ENCODE data around the gene CLEC7A.

CLEC7A gene

DNA sequence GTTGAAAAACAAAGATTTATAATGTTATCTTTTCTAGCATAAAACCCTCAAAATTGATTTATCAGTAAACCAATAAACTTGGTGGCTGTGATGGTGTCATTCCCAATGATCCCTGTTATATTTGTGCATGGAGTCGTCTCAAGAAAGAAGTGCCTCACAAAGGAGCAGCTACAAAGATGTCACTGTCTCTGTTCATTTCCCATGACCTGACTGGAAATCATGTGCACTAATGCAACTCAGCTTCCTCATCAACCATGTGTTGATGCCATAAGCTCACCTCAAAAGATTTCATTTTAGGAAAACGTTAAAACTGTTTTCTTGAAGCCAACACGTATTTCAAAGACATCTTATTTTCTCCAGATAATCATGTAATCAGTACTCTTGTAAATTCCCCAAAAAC, 60.0 kb downstream of the CLEC7A start:
- Histone ChIP-seq H3K4me1 (ENCODE audit: control insufficient read depth, insufficient read depth, low read length) (no peaks in the 10 kb centered on the region), H3K9me3 (ENCODE audit: control insufficient read depth in 2 of 2, low read length in 2 of 2) (no peaks in the 10 kb centered on the region), H3K4me3 (ENCODE audit: low read length in 2 of 2) (no peak overlapping the region), H3K27me3 (ENCODE audit: control insufficient read depth in 1 of 2, insufficient read depth in 2 of 2, low read length in 2 of 2) (no peaks in the 10 kb centered on the region), H3K9ac (ENCODE audit: low read length in 2 of 2) (no peak overlapping the region), H3K36me3 (ENCODE audit: control insufficient read depth in 2 of 2, insufficient read depth in 2 of 2, low read length in 2 of 2) (no peaks in the 10 kb centered on the region), H3K27ac (ENCODE audit: low read length) (no peak overlapping the region)

DNA sequence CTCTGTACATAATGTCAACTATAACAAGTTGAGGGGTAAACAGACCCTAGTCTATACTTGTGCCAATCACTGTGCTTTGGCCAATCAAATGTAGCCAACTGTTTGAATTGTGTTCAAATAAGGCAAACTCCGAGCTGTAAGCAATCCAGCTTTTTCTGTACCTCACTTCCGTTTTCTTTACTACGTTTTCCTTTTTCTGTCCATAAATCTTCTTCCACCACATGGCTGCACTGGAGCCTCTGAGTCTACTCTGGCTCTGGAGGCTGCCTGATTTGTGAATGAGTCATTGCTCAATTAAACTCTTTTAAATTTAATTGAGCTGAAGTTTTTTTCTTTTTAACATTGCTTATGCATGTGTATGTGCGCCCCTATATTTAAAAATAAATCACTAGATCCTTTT, 60.9 kb downstream of the CLEC7A start:
- no peak overlapping the region for H3K4me3 ChIP-seq (ENCODE audit: low read length in 2 of 2)
- no peaks in the 10 kb centered on the region for H3K4me1 ChIP-seq (ENCODE audit: control insufficient read depth, insufficient read depth, low read length)
- no peaks in the 10 kb centered on the region for H3K27me3 ChIP-seq (ENCODE audit: control insufficient read depth in 1 of 2, insufficient read depth in 2 of 2, low read length in 2 of 2)
- H3K9me3 ChIP-seq (ENCODE audit: control insufficient read depth in 2 of 2, low read length in 2 of 2), result no peaks in the 10 kb centered on the region
- no peak overlapping the region for H3K9ac ChIP-seq (ENCODE audit: low read length in 2 of 2)
- no peak overlapping the region for H3K27ac ChIP-seq (ENCODE audit: low read length)
- H3K36me3 ChIP-seq (ENCODE audit: control insufficient read depth in 2 of 2, insufficient read depth in 2 of 2, low read length in 2 of 2), result no peaks in the 10 kb centered on the region

DNA sequence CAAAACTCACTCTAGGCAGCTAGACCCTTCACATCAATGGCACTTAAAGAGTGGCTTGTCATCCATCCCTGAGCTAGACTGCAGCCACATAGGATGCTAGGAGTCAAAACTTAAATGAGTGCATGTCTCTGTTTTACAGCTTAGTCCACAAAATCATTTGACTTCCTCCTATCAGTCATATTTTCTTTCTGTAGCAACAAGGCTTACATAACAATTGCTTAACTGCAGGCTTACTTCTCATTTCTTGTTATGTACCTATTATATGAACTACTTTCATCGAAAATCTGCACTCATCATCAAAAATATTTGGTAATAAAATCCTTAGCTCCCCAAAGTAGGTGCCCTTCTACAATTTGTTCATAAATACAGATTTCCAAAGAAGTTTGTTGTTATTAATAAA, 61.4 kb downstream of the CLEC7A start:
- Histone ChIP-seq H3K4me3 (ENCODE audit: low read length in 2 of 2) (no peak overlapping the region), H3K4me1 (ENCODE audit: control insufficient read depth, insufficient read depth, low read length) (no peaks in the 10 kb centered on the region), H3K27ac (ENCODE audit: low read length) (no peak overlapping the region), H3K36me3 (ENCODE audit: control insufficient read depth in 2 of 2, insufficient read depth in 2 of 2, low read length in 2 of 2) (no peaks in the 10 kb centered on the region), H3K9me3 (ENCODE audit: control insufficient read depth in 2 of 2, low read length in 2 of 2) (no peaks in the 10 kb centered on the region), H3K27me3 (ENCODE audit: control insufficient read depth in 1 of 2, insufficient read depth in 2 of 2, low read length in 2 of 2) (no peaks in the 10 kb centered on the region), H3K9ac (ENCODE audit: low read length in 2 of 2) (no peak overlapping the region)

DNA sequence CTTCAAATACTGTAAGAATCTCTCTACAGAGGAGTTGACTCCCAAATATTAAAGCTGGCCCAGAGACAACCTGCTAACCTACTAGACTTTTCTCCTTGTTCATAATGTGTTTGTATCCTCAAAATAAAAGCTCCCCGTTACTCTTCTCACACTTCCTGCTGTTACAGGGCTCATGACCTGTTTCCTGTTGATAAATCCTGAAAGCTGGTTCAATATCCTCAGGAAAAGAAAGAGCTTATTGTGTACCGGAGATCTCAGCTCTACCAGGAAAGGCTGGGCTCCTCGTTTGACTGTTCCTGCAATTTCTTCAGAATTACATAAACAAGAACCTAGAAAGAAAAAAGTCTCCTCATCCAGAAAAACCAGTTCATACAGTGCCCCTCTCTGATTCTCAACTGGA, 62.1 kb downstream of the CLEC7A start:
- H3K4me1 ChIP-seq (ENCODE audit: control insufficient read depth, insufficient read depth, low read length), result no peaks in the 10 kb centered on the region
- no peak overlapping the region for H3K4me3 ChIP-seq (ENCODE audit: low read length in 2 of 2)
- no peak overlapping the region for H3K27ac ChIP-seq (ENCODE audit: low read length)
- no peaks in the 10 kb centered on the region for H3K27me3 ChIP-seq (ENCODE audit: control insufficient read depth in 1 of 2, insufficient read depth in 2 of 2, low read length in 2 of 2)
- no peak overlapping the region for H3K9ac ChIP-seq (ENCODE audit: low read length in 2 of 2)
- H3K36me3 ChIP-seq (ENCODE audit: control insufficient read depth in 2 of 2, insufficient read depth in 2 of 2, low read length in 2 of 2), result no peaks in the 10 kb centered on the region
- no peaks in the 10 kb centered on the region for H3K9me3 ChIP-seq (ENCODE audit: control insufficient read depth in 2 of 2, low read length in 2 of 2)

DNA sequence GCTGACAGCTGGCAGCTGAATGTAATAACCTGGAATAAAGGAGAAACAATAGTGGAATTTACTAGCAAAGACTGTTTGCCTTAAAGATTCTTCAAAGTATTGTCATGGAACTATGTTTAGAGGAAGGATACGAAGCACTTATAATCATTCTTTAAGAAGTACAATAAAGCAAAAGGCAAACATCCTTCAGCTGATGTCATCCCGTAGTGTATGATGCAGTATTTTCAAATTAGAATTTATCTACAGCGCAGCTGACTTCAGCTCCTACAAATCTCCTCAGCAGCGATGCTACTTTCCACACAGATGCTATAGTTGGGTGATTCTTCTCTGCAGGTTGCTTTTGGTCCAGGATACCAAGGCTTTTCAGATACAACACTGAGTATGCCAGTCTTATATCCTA, 62.7 kb downstream of the CLEC7A start:
- no peak overlapping the region for H3K4me3 ChIP-seq (ENCODE audit: low read length in 2 of 2)
- H3K9me3 ChIP-seq (ENCODE audit: control insufficient read depth in 2 of 2, low read length in 2 of 2), result no peaks in the 10 kb centered on the region
- H3K4me1 ChIP-seq (ENCODE audit: control insufficient read depth, insufficient read depth, low read length), result no peaks in the 10 kb centered on the region
- no peaks in the 10 kb centered on the region for H3K27me3 ChIP-seq (ENCODE audit: control insufficient read depth in 1 of 2, insufficient read depth in 2 of 2, low read length in 2 of 2)
- H3K9ac ChIP-seq (ENCODE audit: low read length in 2 of 2), result no peak overlapping the region
- no peak overlapping the region for H3K27ac ChIP-seq (ENCODE audit: low read length)
- H3K36me3 ChIP-seq (ENCODE audit: control insufficient read depth in 2 of 2, insufficient read depth in 2 of 2, low read length in 2 of 2), result no peaks in the 10 kb centered on the region
